Urinary bladder (tissue), 4 donors: ENCODE data around the gene STARD6. TPM values are rescaled to one million over a fixed set of nuclear protein-coding genes. Genes with fewer than 3 reads are reported as not detected.
"Not testable (repeated sequence)": the region's sequence is repeated elsewhere in the genome, so short reads cannot be mapped to it uniquely, and the experiment has no call there.

Experiments used
- DNase-seq: peaks from one replicate; pipeline ENCODE4 v3.0.0-alpha.2; 2015; ENCODE audit errors: extremely low spot score
- H3K27ac ChIP-seq: one replicate; pipeline ENCODE4 v1.5.1; 2013; ENCODE audit warnings: low read depth, mild to moderate bottlenecking, moderate library complexity
- H3K36me3 ChIP-seq: one replicate; pipeline ENCODE4 v1.6.1; 2013; ENCODE audit warnings: mild to moderate bottlenecking, moderate library complexity; ENCODE audit not compliant: insufficient read depth
- H3K4me1 ChIP-seq: one replicate; pipeline ENCODE4 v1.6.1; 2013; ENCODE audit warnings: mild to moderate bottlenecking, moderate library complexity; ENCODE audit not compliant: insufficient read depth
- H3K4me3 ChIP-seq: one replicate; pipeline ENCODE4 v1.5.1; 2013; ENCODE audit warnings: low read depth, low read length
- WGBS: extraction: QIAGEN DNeasy Blood & Tissue Kit; methylation state at CpG from one replicate; pipeline ENCODE4 v1.1.7; 2013; 5-methylcytosine and 5-hydroxymethylcytosine counted together
- polyA plus RNA-seq: library from polyadenylated mRNA; stranded (reverse); fragments of 200-250 nt; gene quantifications from one replicate; pipeline ENCODE4 v1.2.3, GENCODE V29; 2013
- total RNA-seq: library from RNA; depleted of rRNA; stranded (reverse); fragments of >200 nt; gene quantifications from one replicate; pipeline ENCODE4 v1.2.3, GENCODE V29; 2014
- donor health status: healthy with polysubstance abuse.
- donor health status: healthy.

The STARD6 gene
- total and polyA plus RNA-seq, 2 donors = 0.53 TPM; not detected in 1

GRCh38 chr18:54323561-54323960, 34.1 kb downstream of the STARD6 start:
- no peak overlapping the region for H3K27ac ChIP-seq
- H3K4me3 ChIP-seq = no peak overlapping the region
- H3K4me1 ChIP-seq = no peaks in the 10 kb centered on the region
- H3K36me3 ChIP-seq = no peaks in the 10 kb centered on the region
- DNase-seq = no peak

GRCh38 chr18:54316071-54316820, 41.4 kb downstream of the STARD6 start:
- no peaks in the 10 kb centered on the region for H3K4me1 ChIP-seq
- no peak for DNase-seq
- H3K27ac ChIP-seq = no peak overlapping the region
- no peak overlapping the region for H3K4me3 ChIP-seq
- H3K36me3 ChIP-seq = no peaks in the 10 kb centered on the region

- not testable (repeated sequence) for H3K27ac ChIP-seq, H3K4me1 ChIP-seq, H3K4me3 ChIP-seq, H3K36me3 ChIP-seq, DNase-seq
- 83% methylated on average over 8 of the region's 8 CpGs for WGBS
Measured at GRCh38 chr18:54309564-54309963, 48.1 kb downstream of the STARD6 start.

- no peak for DNase-seq
- no peaks in the 10 kb centered on the region for H3K4me1 ChIP-seq
- H3K27ac ChIP-seq = no peak overlapping the region
- H3K36me3 ChIP-seq = no peaks in the 10 kb centered on the region
- no peak overlapping the region for H3K4me3 ChIP-seq
Measured at GRCh38 chr18:54303408-54303807, 54.2 kb downstream of the STARD6 start.

- not testable (repeated sequence) for H3K36me3 ChIP-seq, H3K4me3 ChIP-seq, DNase-seq, H3K27ac ChIP-seq, H3K4me1 ChIP-seq
- 97% methylated on average over 8 of the region's 8 CpGs for WGBS
Measured at GRCh38 chr18:54298991-54299390, 58.7 kb downstream of the STARD6 start.

- H3K4me3 ChIP-seq = no peak overlapping the region
- no peaks in the 10 kb centered on the region for H3K4me1 ChIP-seq
- WGBS = 86% methylated on average over 2 of the region's 2 CpGs
- H3K36me3 ChIP-seq = no peaks in the 10 kb centered on the region
- DNase-seq = no peak
- no peak overlapping the region for H3K27ac ChIP-seq
Measured at GRCh38 chr18:54296062-54296461, 61.6 kb downstream of the STARD6 start.

- Histone ChIP-seq H3K4me1 (no peaks in the 10 kb centered on the region), H3K36me3 (no peaks in the 10 kb centered on the region), H3K4me3 (no peak overlapping the region), H3K27ac (no peak overlapping the region)
- WGBS = 98% methylated on average over 4 of the region's 4 CpGs
- no peak for DNase-seq
Measured at GRCh38 chr18:54294274-54294673, 63.4 kb downstream of the STARD6 start.

- no peak for DNase-seq
- H3K4me1 ChIP-seq = no peaks in the 10 kb centered on the region
- H3K4me3 ChIP-seq = no peak overlapping the region
- 69% methylated on average over 8 of the region's 8 CpGs for WGBS
- peaks cover 5% of the 10 kb centered on the region for H3K36me3 ChIP-seq
- H3K27ac ChIP-seq = no peak overlapping the region
Measured at GRCh38 chr18:54284981-54285785, 72.5 kb downstream of the STARD6 start.

GRCh38 chr18:54284535-54284934, 73.1 kb downstream of the STARD6 start:
- 97% methylated on average over 3 of the region's 3 CpGs for WGBS
- peaks cover 5% of the 10 kb centered on the region for H3K36me3 ChIP-seq
- H3K4me1 ChIP-seq = no peaks in the 10 kb centered on the region
- DNase-seq = no peak
- no peak overlapping the region for H3K4me3 ChIP-seq
- no peak overlapping the region for H3K27ac ChIP-seq

- no peak for DNase-seq
- H3K4me3 ChIP-seq = no peak overlapping the region
- H3K36me3 ChIP-seq = peaks cover 6% of the 10 kb centered on the region
- no peak overlapping the region for H3K27ac ChIP-seq
- no peaks in the 10 kb centered on the region for H3K4me1 ChIP-seq
Measured at GRCh38 chr18:54280220-54280569, 77.5 kb downstream of the STARD6 start.

- no peak for DNase-seq
- Histone ChIP-seq H3K4me3 (no peak overlapping the region), H3K4me1 (no peaks in the 10 kb centered on the region), H3K36me3 (peaks cover 6% of the 10 kb centered on the region), H3K27ac (no peak overlapping the region)
- 95% methylated on average over 5 of the region's 5 CpGs for WGBS
Measured at GRCh38 chr18:54279477-54280219, 78.0 kb downstream of the STARD6 start.

- WGBS = 95% methylated on average over 1 of the region's 1 CpG
- H3K36me3 ChIP-seq = peaks cover 6% of the 10 kb centered on the region
- H3K4me1 ChIP-seq = no peaks in the 10 kb centered on the region
- H3K27ac ChIP-seq = no peak overlapping the region
- no peak for DNase-seq
- H3K4me3 ChIP-seq = no peak overlapping the region
Measured at GRCh38 chr18:54278615-54279014, 79.0 kb downstream of the STARD6 start.

- Histone ChIP-seq H3K4me3 (no peak overlapping the region), H3K36me3 (peaks cover 6% of the 10 kb centered on the region), H3K4me1 (no peaks in the 10 kb centered on the region), H3K27ac (no peak overlapping the region)
- no peak for DNase-seq
- WGBS = 95% methylated on average over 3 of the region's 3 CpGs
Measured at GRCh38 chr18:54277899-54278298, 79.8 kb downstream of the STARD6 start.
